ENCODE measurements around the gene TMEM42.
A peak's percentile ranks its signal among the peaks of the same experiment; 100 is the strongest.

The TMEM42 gene

GRCh38 chr3:44874308-44874707, 12.6 kb downstream of the TMEM42 start, which contains the start of gene TGM4:
TSS of gene TGM4 (plus strand) at chr3:44874608. CDS start at chr3:44874679, 71 bp downstream.
- DNase-seq (ENCODE audit: low read depth), result no peak

GRCh38 chr3:44875596-44875995, 13.9 kb downstream of the TMEM42 start:
- no peak for DNase-seq (ENCODE audit: low read depth)

GRCh38 chr3:44877333-44877732, 15.6 kb downstream of the TMEM42 start:
- no peak for DNase-seq (ENCODE audit: low read depth)

GRCh38 chr3:44880284-44880683, 18.6 kb downstream of the TMEM42 start:
- DNase-seq (ENCODE audit: low read depth), result no peak

- no peak for DNase-seq (ENCODE audit: low read depth)
Observed at GRCh38 chr3:44883213-44883955, 21.7 kb downstream of the TMEM42 start.

- no peak for DNase-seq (ENCODE audit: low read depth)
Observed at GRCh38 chr3:44883999-44884431, 22.3 kb downstream of the TMEM42 start.

GRCh38 chr3:44885618-44886017, 23.9 kb downstream of the TMEM42 start:
- no peak for DNase-seq (ENCODE audit: low read depth)

GRCh38 chr3:44886561-44886960, 24.8 kb downstream of the TMEM42 start:
- no peak for DNase-seq (ENCODE audit: low read depth)

GRCh38 chr3:44887101-44887500, 25.4 kb downstream of the TMEM42 start:
- DNase-seq (ENCODE audit: low read depth), result no peak

GRCh38 chr3:44890258-44890657, 28.5 kb downstream of the TMEM42 start:
- DNase-seq (ENCODE audit: low read depth), result no peak

- no peak for DNase-seq (ENCODE audit: low read depth)
Observed at GRCh38 chr3:44890852-44891251, 29.1 kb downstream of the TMEM42 start.

GRCh38 chr3:44892689-44893088, 31.0 kb downstream of the TMEM42 start:
- no peak for DNase-seq (ENCODE audit: low read depth)

GRCh38 chr3:44893097-44893496, 31.4 kb downstream of the TMEM42 start:
- DNase-seq (ENCODE audit: low read depth), result no peak

- no peak for DNase-seq (ENCODE audit: low read depth)
Observed at GRCh38 chr3:44894485-44894884, 32.8 kb downstream of the TMEM42 start.

- DNase-seq (ENCODE audit: low read depth), result no peak
Observed at GRCh38 chr3:44896440-44896839, 34.7 kb downstream of the TMEM42 start.

GRCh38 chr3:44899683-44900367, 38.1 kb downstream of the TMEM42 start:
- DNase-seq (ENCODE audit: low read depth), result no peak

GRCh38 chr3:44902628-44903027, 40.9 kb downstream of the TMEM42 start:
- no peak for DNase-seq (ENCODE audit: low read depth)

GRCh38 chr3:44903314-44903713, 41.6 kb downstream of the TMEM42 start:
- DNase-seq (ENCODE audit: low read depth), result no peak

- DNase-seq (ENCODE audit: low read depth), result no peak
Observed at GRCh38 chr3:44903751-44904150, 42.0 kb downstream of the TMEM42 start.

- DNase-seq (ENCODE audit: low read depth), result no peak
Observed at GRCh38 chr3:44905446-44906157, 43.9 kb downstream of the TMEM42 start.

GRCh38 chr3:44906997-44907396, 45.3 kb downstream of the TMEM42 start:
- peak; percentile 15 for DNase-seq (ENCODE audit: low read depth)

- DNase-seq (ENCODE audit: low read depth), result no peak
Observed at GRCh38 chr3:44907612-44908011, 45.9 kb downstream of the TMEM42 start.

GRCh38 chr3:44909063-44909462, 47.4 kb downstream of the TMEM42 start:
- DNase-seq (ENCODE audit: low read depth), result no peak
